Neuronal stem cell (in vitro differentiated cells): ENCODE results near the gene SPATA46.

Experiments used
- DNase-seq: peaks from one replicate; pipeline ENCODE4 v3.0.0-alpha.2; 2013; ENCODE audit warnings: low spot score
- H2AFZ ChIP-seq: one replicate; pipeline ENCODE4 v1.6.1; 2013; ENCODE audit warnings: mild to moderate bottlenecking, low read length, inconsistent platforms
- H2AK5ac ChIP-seq: 2 replicates; pipeline ENCODE4 v1.6.1; 2013; ENCODE audit warnings: low read depth, mild to moderate bottlenecking, inconsistent platforms, low read length, moderate library complexity, mixed read lengths
- H2BK120ac ChIP-seq: 2 replicates; pipeline ENCODE4 v1.6.1; 2013; ENCODE audit warnings: low read depth, mild to moderate bottlenecking, inconsistent platforms, low read length, moderate library complexity, mixed read lengths
- H2BK12ac ChIP-seq: one replicate; pipeline ENCODE4 v1.6.1; 2013; ENCODE audit warnings: low read length, inconsistent platforms
- H2BK15ac ChIP-seq: 2 replicates; pipeline ENCODE4 v1.6.1; 2013; ENCODE audit warnings: mild to moderate bottlenecking, low read length, inconsistent platforms, mixed read lengths
- H2BK5ac ChIP-seq: one replicate; pipeline ENCODE4 v1.6.1; 2013; ENCODE audit warnings: inconsistent platforms, mild to moderate bottlenecking, low read length, moderate library complexity
- H3K14ac ChIP-seq: one replicate; pipeline ENCODE4 v1.6.1; 2013; ENCODE audit warnings: low read length, inconsistent platforms
- H3K18ac ChIP-seq: 2 replicates; pipeline ENCODE4 v1.6.1; 2013; ENCODE audit warnings: low read length, inconsistent platforms
- H3K23ac ChIP-seq: 2 replicates; pipeline ENCODE4 v1.6.1; 2013; ENCODE audit warnings: low read depth, mild to moderate bottlenecking, mixed read lengths, low read length, inconsistent platforms; ENCODE audit not compliant: poor library complexity
- H3K27ac ChIP-seq: replicated peaks from 3 replicates; pipeline ENCODE4 v1.5.1; 2013; ENCODE audit warnings: low read length, inconsistent platforms
- H3K27me3 ChIP-seq, 3 experiments: 2 replicates each; pipeline ENCODE4 v1.6.1; 2013; ENCODE audit warnings: low read length in 3 of 3, mild to moderate bottlenecking in 2 of 3, inconsistent platforms in 1 of 3, low read depth in 1 of 3, mixed read lengths in 1 of 3, moderate library complexity in 1 of 3; ENCODE audit not compliant: control insufficient read depth in 3 of 3, insufficient read depth in 3 of 3
- H3K36me3 ChIP-seq, 2 donors: replicated peaks in 1 of 2; 2 replicates each; pipeline ENCODE4 v1.6.1; 2013; ENCODE audit warnings: low read length in 2 of 2; ENCODE audit not compliant: control insufficient read depth in 2 of 2, insufficient read depth in 2 of 2
- H3K4ac ChIP-seq: 2 replicates; pipeline ENCODE4 v1.6.1; 2013; ENCODE audit warnings: inconsistent platforms, mild to moderate bottlenecking, low read length, moderate library complexity
- H3K4me1 ChIP-seq, 2 donors: 1 replicate in 1 of 2; 2 replicates in 1 of 2; pipeline ENCODE4 v1.6.1; 2013; ENCODE audit warnings: low read length in 2 of 2, low read depth in 1 of 2; ENCODE audit not compliant: control insufficient read depth in 2 of 2, insufficient read depth in 1 of 2
- H3K4me2 ChIP-seq: one replicate; pipeline ENCODE4 v1.6.1; 2013; ENCODE audit warnings: mild to moderate bottlenecking, low read length, inconsistent platforms; ENCODE audit not compliant: insufficient read depth, poor library complexity, severe bottlenecking
- H3K4me3 ChIP-seq, 2 donors: 2 replicates each; pipeline ENCODE4 v1.5.1; 2013; ENCODE audit warnings: low read length in 2 of 2, mild to moderate bottlenecking in 2 of 2, inconsistent platforms in 1 of 2, moderate library complexity in 1 of 2
- H3K79me1 ChIP-seq: one replicate; pipeline ENCODE4 v1.6.1; 2013; ENCODE audit warnings: low read depth, mild to moderate bottlenecking, inconsistent platforms, low read length, moderate library complexity
- H3K9ac ChIP-seq: one replicate; pipeline ENCODE4 v1.6.1; 2013; ENCODE audit warnings: mild to moderate bottlenecking, low read depth, low read length, inconsistent platforms; ENCODE audit not compliant: poor library complexity
- H3K9me3 ChIP-seq, 2 donors: replicated peaks in 1 of 2; 2 replicates each; pipeline versions ENCODE3 to v1.6.1; 2013; ENCODE audit warnings: low read length in 2 of 2, mild to moderate bottlenecking in 2 of 2, inconsistent platforms in 1 of 2, low read depth in 1 of 2, mixed read lengths in 1 of 2, moderate library complexity in 1 of 2; ENCODE audit not compliant: control insufficient read depth in 2 of 2, insufficient read depth in 1 of 2
- H4K8ac ChIP-seq: one replicate; pipeline ENCODE4 v1.6.1; 2013; ENCODE audit warnings: low read depth, mild to moderate bottlenecking, inconsistent platforms, low read length, moderate library complexity
- H4K91ac ChIP-seq: one replicate; pipeline ENCODE4 v1.6.1; 2013; ENCODE audit warnings: low read length, low read depth, mild to moderate bottlenecking, inconsistent platforms; ENCODE audit not compliant: poor library complexity
- WGBS, 2 donors: extraction: QIAGEN DNeasy Blood & Tissue Kit; methylation state at CpG; one replicate each; pipeline ENCODE4 v1.1.7; 2013; ENCODE audit warnings: missing lambda C conversion rate in 2 of 2, mixed read lengths in 1 of 2; ENCODE audit not compliant: insufficient read length in 2 of 2, insufficient replicate concordance in 1 of 2; ENCODE audit errors: extremely low coverage in 2 of 2; 5-methylcytosine and 5-hydroxymethylcytosine counted together

The SPATA46 gene

GRCh38 chr1:162384116-162384515 is 7.5 kb upstream of the SPATA46 start:
- Histone ChIP-seq H3K27me3 (no peaks in the 10 kb centered on the region), H3K36me3 (peaks cover 3 to 39% of the 10 kb centered on the region in 2 donors), H4K91ac (no peak overlapping the region), H3K14ac (peak overlapping the region; percentile 49), H3K4me3 (no peak overlapping the region), H3K4me2 (no peak overlapping the region), H3K4me1 (peaks cover 28 to 35% of the 10 kb centered on the region in 2 donors), H3K27ac (peak overlapping the region; percentile 43), H2BK12ac (peak overlapping the region; percentile 18), H2AK5ac (peak overlapping the region; percentile 12), H2BK120ac (peak overlapping the region; percentile 26), H2BK15ac (peak overlapping the region; percentile 29), H4K8ac (no peak overlapping the region), H2BK5ac (no peak overlapping the region), H2AFZ (peak overlapping the region; percentile 13), H3K4ac (peak overlapping the region; percentile 2), H3K18ac (peak overlapping the region; percentile 68), H3K23ac (no peak overlapping the region), H3K9me3 (no peaks in the 10 kb centered on the region), H3K9ac (no peak overlapping the region), H3K79me1 (no peaks in the 10 kb centered on the region)
- WGBS, 2 donors = no CpG with 5 or more reads among the region's 6 CpGs
- no peak for DNase-seq

GRCh38 chr1:162383516-162383915 is 6.9 kb upstream of the SPATA46 start:
- peak overlapping the region; percentile 24 for H2BK12ac ChIP-seq
- DNase-seq = no peak
- peaks cover 26 to 29% of the 10 kb centered on the region in 2 donors for H3K4me1 ChIP-seq
- H4K91ac ChIP-seq = no peak overlapping the region
- H3K23ac ChIP-seq = no peak overlapping the region
- no peak overlapping the region for H3K14ac ChIP-seq
- H3K9ac ChIP-seq = no peak overlapping the region
- no peak overlapping the region for H3K4ac ChIP-seq
- no peak overlapping the region for H3K4me2 ChIP-seq
- no peak overlapping the region for H3K4me3 ChIP-seq
- no peaks in the 10 kb centered on the region for H3K9me3 ChIP-seq
- H3K79me1 ChIP-seq = no peaks in the 10 kb centered on the region
- H2BK15ac ChIP-seq = no peak overlapping the region
- peaks cover 3 to 39% of the 10 kb centered on the region in 2 donors for H3K36me3 ChIP-seq
- no CpG with 5 or more reads among the region's 8 CpGs for WGBS, 2 donors
- H3K27me3 ChIP-seq = no peaks in the 10 kb centered on the region
- H2BK120ac ChIP-seq = peak overlapping the region; percentile 26
- peak overlapping the region; percentile 12 for H2AK5ac ChIP-seq
- no peak overlapping the region for H2AFZ ChIP-seq
- H3K27ac ChIP-seq = no peak overlapping the region
- no peak overlapping the region for H4K8ac ChIP-seq
- H3K18ac ChIP-seq = peak overlapping the region; percentile 20
- no peak overlapping the region for H2BK5ac ChIP-seq

- peak overlapping the region; percentile 20 for H3K18ac ChIP-seq
- H3K36me3 ChIP-seq = peaks cover 3 to 39% of the 10 kb centered on the region in 2 donors
- H3K23ac ChIP-seq = no peak overlapping the region
- H3K14ac ChIP-seq = no peak overlapping the region
- no peak overlapping the region for H4K91ac ChIP-seq
- no peak overlapping the region for H3K27ac ChIP-seq
- no peak overlapping the region for H3K4me2 ChIP-seq
- no peak overlapping the region for H2BK5ac ChIP-seq
- no peak overlapping the region for H2BK15ac ChIP-seq
- H4K8ac ChIP-seq = no peak overlapping the region
- H3K79me1 ChIP-seq = no peaks in the 10 kb centered on the region
- H3K4me1 ChIP-seq = peaks cover 26% of the 10 kb centered on the region in 2 donors
- no peak overlapping the region for H3K4ac ChIP-seq
- H3K4me3 ChIP-seq = no peak overlapping the region
- no peaks in the 10 kb centered on the region for H3K9me3 ChIP-seq
- no peak overlapping the region for H2BK120ac ChIP-seq
- WGBS, 2 donors = no CpG with 5 or more reads among the region's 6 CpGs
- peak overlapping the region; percentile 24 for H2BK12ac ChIP-seq
- no peaks in the 10 kb centered on the region for H3K27me3 ChIP-seq
- no peak overlapping the region for H2AFZ ChIP-seq
- H3K9ac ChIP-seq = no peak overlapping the region
- DNase-seq = no peak
- no peak overlapping the region for H2AK5ac ChIP-seq
Measured at GRCh38 chr1:162383091-162383490, 6.4 kb upstream of the SPATA46 start.

GRCh38 chr1:162381941-162382750 is 5.5 kb upstream of the SPATA46 start:
- Histone ChIP-seq H2BK15ac (no peak overlapping the region), H3K27ac (no peak overlapping the region), H2AFZ (no peak overlapping the region), H2BK5ac (no peak overlapping the region), H2BK120ac (no peak overlapping the region), H3K4me2 (no peak overlapping the region), H3K9ac (no peak overlapping the region), H3K14ac (no peak overlapping the region), H3K36me3 (peaks cover 3 to 39% of the 10 kb centered on the region in 2 donors), H3K18ac (peak overlapping the region; percentile 11), H3K79me1 (no peaks in the 10 kb centered on the region), H3K9me3 (no peaks in the 10 kb centered on the region), H3K27me3 (no peaks in the 10 kb centered on the region), H4K91ac (no peak overlapping the region), H2AK5ac (peak overlapping the region; percentile 40), H3K23ac (no peak overlapping the region), H4K8ac (no peak overlapping the region), H3K4me3 (no peak overlapping the region), H2BK12ac (no peak overlapping the region), H3K4me1 (peaks cover 20 to 22% of the 10 kb centered on the region in 2 donors), H3K4ac (no peak overlapping the region)
- DNase-seq = no peak
- WGBS, 2 donors = no CpG with 5 or more reads among the region's 13 CpGs
